ENCODE results near the gene HFE.

- TF ChIP-seq POLR2A (IDR thresholded peaks at IDR 0.05) = no peak
- no peak for TF ChIP-seq CTCF (IDR thresholded peaks at IDR 0.05)
Measured at GRCh38 chr6:26126394-26127235, 39.4 kb downstream of the HFE start.
